Measurements from ENCODE around the gene LEFTY1. TPM values are rescaled to one million over a fixed set of nuclear protein-coding genes. Genes with fewer than 3 reads are reported as not detected.

LEFTY1 gene
- polyA plus RNA-seq, 1 donor from 2014 or later, result 4.1 TPM

- Histone ChIP-seq H2AFZ (ENCODE audit: low read depth, low read length) (no peak overlapping the region), H3K9me2 (ENCODE audit: insufficient read depth, low read length) (no peaks in the 10 kb centered on the region), H3K9me3 (ENCODE audit: low read length) (no peaks in the 10 kb centered on the region), H3K27ac (ENCODE audit: low read length) (no peak overlapping the region), H3K4me2 (ENCODE audit: low read length) (no peak overlapping the region), H3K27me3 (ENCODE audit: insufficient read depth, low read depth, low read length) (no peaks in the 10 kb centered on the region), H3K4me3 (ENCODE audit: low read length) (no peak overlapping the region), H4K20me1 (ENCODE audit: insufficient read depth) (no peaks in the 10 kb centered on the region), H3K9ac (ENCODE audit: low read length) (no peak overlapping the region), H3K36me3 (ENCODE audit: insufficient read depth, low read length) (no peaks in the 10 kb centered on the region), H3F3A (ENCODE audit: insufficient read depth, low read length, poor library complexity, severe bottlenecking) (no peaks in the 10 kb centered on the region), H3K79me2 (replicated peaks; ENCODE audit: insufficient read depth, low read length) (no peaks in the 10 kb centered on the region)
- TF ChIP-seq CTCF (IDR thresholded peaks at IDR 0.05; ENCODE audit: poor library complexity, severe bottlenecking), result no peak
- no peak for TF ChIP-seq MXI1 (conservative IDR thresholded peaks at IDR 0.05; ENCODE audit: poor library complexity, severe bottlenecking)
- TF ChIP-seq REST (IDR thresholded peaks at IDR 0.05; ENCODE audit: borderline replicate concordance), result no peak
These were observed 46.0 kb downstream of the LEFTY1 start for GRCh38 chr1:225842788-225843425.

- H4K20me1 ChIP-seq (ENCODE audit: insufficient read depth), result no peaks in the 10 kb centered on the region
- no peak overlapping the region for H3K4me2 ChIP-seq (ENCODE audit: low read length)
- H3F3A ChIP-seq (ENCODE audit: insufficient read depth, low read length, poor library complexity, severe bottlenecking), result no peaks in the 10 kb centered on the region
- no peak overlapping the region for H3K9ac ChIP-seq (ENCODE audit: low read length)
- no peaks in the 10 kb centered on the region for H3K79me2 ChIP-seq (replicated peaks; ENCODE audit: insufficient read depth, low read length)
- no peaks in the 10 kb centered on the region for H3K27me3 ChIP-seq (ENCODE audit: insufficient read depth, low read depth, low read length)
- no peak overlapping the region for H3K4me3 ChIP-seq (ENCODE audit: low read length)
- no peaks in the 10 kb centered on the region for H3K9me2 ChIP-seq (ENCODE audit: insufficient read depth, low read length)
- H2AFZ ChIP-seq (ENCODE audit: low read depth, low read length), result no peak overlapping the region
- no peaks in the 10 kb centered on the region for H3K36me3 ChIP-seq (ENCODE audit: insufficient read depth, low read length)
- no peak overlapping the region for H3K27ac ChIP-seq (ENCODE audit: low read length)
- no peak for TF ChIP-seq POLR2AphosphoS5 (IDR thresholded peaks at IDR 0.05)
- TF ChIP-seq EP300 (conservative IDR thresholded peaks at IDR 0.05; ENCODE audit: poor library complexity, severe bottlenecking), result no peak
- no peak for TF ChIP-seq REST (IDR thresholded peaks at IDR 0.05; ENCODE audit: borderline replicate concordance)
- no peak for TF ChIP-seq MXI1 (conservative IDR thresholded peaks at IDR 0.05; ENCODE audit: poor library complexity, severe bottlenecking)
- TF ChIP-seq EZH2 (IDR thresholded peaks at IDR 0.05; ENCODE audit: borderline replicate concordance, insufficient read depth, low read length, poor library complexity, severe bottlenecking), result no peak
- TF ChIP-seq CTCF (IDR thresholded peaks at IDR 0.05; ENCODE audit: poor library complexity, severe bottlenecking), result no peak
- TF ChIP-seq TAF1 (IDR thresholded peaks at IDR 0.05; ENCODE audit: low read depth), result no peak
- TF ChIP-seq RAD21 (conservative IDR thresholded peaks at IDR 0.05), result no peak
- TF ChIP-seq SMC3 (conservative IDR thresholded peaks at IDR 0.05; ENCODE audit: poor library complexity), result no peak
- no peaks in the 10 kb centered on the region for H3K9me3 ChIP-seq (ENCODE audit: low read length)
These were observed 46.9 kb downstream of the LEFTY1 start for GRCh38 chr1:225842074-225842473.
